Frontal cortex (tissue), 4 donors: Measurements from ENCODE around the gene AVPI1. TPM values are rescaled to one million over a fixed set of nuclear protein-coding genes. Genes with fewer than 3 reads are reported as not detected.
"Not testable (repeated sequence)": the region's sequence is repeated elsewhere in the genome, so short reads cannot be mapped to it uniquely, and the experiment has no call there.

Experiments used
- DNase-seq, 2 donors: peaks; one replicate each; pipeline ENCODE4 v3.0.0; 2012; ENCODE audit warnings: low spot score in 2 of 2
- FAIRE-seq: peaks from 2 replicates; lab custom pipeline; 2012; peaks lifted over from hg19 to GRCh38; lab: Jason Lieb, UNC
- total RNA-seq: library from RNA; depleted of rRNA; stranded (reverse); fragments of >200 nt; gene quantifications from one replicate; pipeline ENCODE4 v1.2.3, GENCODE V29; 2014
- donor health status: control.
- donor health status: control.
- donor health status: control.

The AVPI1 gene
- total RNA-seq, 1 donor from 2014 or later, result 2.4 TPM

GRCh38 chr10:97713826-97714400 lies 26.9 kb upstream of the AVPI1 start:
- FAIRE-seq, result no peak
- DNase-seq, result peak; percentile 83 to 85

GRCh38 chr10:97713339-97713825 lies 26.3 kb upstream of the AVPI1 start, which contains the start of gene MARVELD1:
TSS of gene MARVELD1 (plus strand) at chr10:97713730. CDS start at chr10:97713877, 147 bp downstream.
- DNase-seq (peak; percentile 63 to 68), FAIRE-seq (no peak)

GRCh38 chr10:97711640-97712572 lies 24.9 kb upstream of the AVPI1 start:
- DNase-seq (no peak), FAIRE-seq (no peak)

- DNase-seq (peak; percentile 45 to 63), FAIRE-seq (no peak)
Measured at GRCh38 chr10:97708976-97709946, 22.2 kb upstream of the AVPI1 start.

- no peak for DNase-seq
- no peak for FAIRE-seq
Measured at GRCh38 chr10:97708167-97708566, 21.1 kb upstream of the AVPI1 start.

GRCh38 chr10:97707134-97707861 lies 20.3 kb upstream of the AVPI1 start:
- FAIRE-seq, result no peak

GRCh38 chr10:97705006-97705670 lies 18.1 kb upstream of the AVPI1 start:
- FAIRE-seq (no peak), DNase-seq (no peak)

More at GRCh38 chr10:97707134-97707861, 20.3 kb upstream of the AVPI1 start:
- DNase-seq, result no peak

GRCh38 chr10:97704341-97704740 lies 17.3 kb upstream of the AVPI1 start:
- no peak for FAIRE-seq

GRCh38 chr10:97703398-97704067 lies 16.5 kb upstream of the AVPI1 start:
- no peak for FAIRE-seq
- no peak for DNase-seq

More at GRCh38 chr10:97704341-97704740, 17.3 kb upstream of the AVPI1 start:
- DNase-seq, result no peak

GRCh38 chr10:97701438-97702069 lies 14.5 kb upstream of the AVPI1 start:
- FAIRE-seq (no peak), DNase-seq (peak; percentile 59 to 79)

GRCh38 chr10:97698072-97698655 lies 11.1 kb upstream of the AVPI1 start:
- FAIRE-seq, result not testable (repeated sequence)

GRCh38 chr10:97690133-97690532 lies 3.1 kb upstream of the AVPI1 start:
- DNase-seq, result no peak
- no peak for FAIRE-seq

More at GRCh38 chr10:97698072-97698655, 11.1 kb upstream of the AVPI1 start:
- not testable (repeated sequence) for DNase-seq

- FAIRE-seq, result no peak
Measured at GRCh38 chr10:97689559-97690020, 2.5 kb upstream of the AVPI1 start.

GRCh38 chr10:97687785-97688781 lies 1.0 kb upstream of the AVPI1 start:
- FAIRE-seq (no peak), DNase-seq (no peak)

More at GRCh38 chr10:97689559-97690020, 2.5 kb upstream of the AVPI1 start:
- DNase-seq, result no peak

- no peak for FAIRE-seq
- no peak for DNase-seq
Measured at GRCh38 chr10:97686301-97686961, 610 bp downstream of the AVPI1 start.
